Erythroblast (primary cell): ENCODE results near the gene EGFR.

Source experiments
- GATA1 ChIP-seq: IDR thresholded peaks from 2 replicates; pipeline ENCODE4 v1.6.1; 2011; ENCODE audit warnings: low read depth, mild to moderate bottlenecking, control low read depth, low read length, moderate library complexity
- POLR2A ChIP-seq: IDR thresholded peaks from 2 replicates; pipeline ENCODE4 v1.6.1; 2011; ENCODE audit warnings: mild to moderate bottlenecking, low read length

- TF ChIP-seq POLR2A (no peak), GATA1 (no peak)
Measured at GRCh38 chr7:55233001-55233400, 214.2 kb downstream of the EGFR start.
